Stimulated activated naive B cell treated with anti-CD40 and anti-IgM and Interleukin-4, amounts not matched to agents 10 μg/mL and 1 μg/mL and 100 μg/mL, for 72 hours (primary cell): ENCODE measurements around the gene TMEM207.
"Not testable (repeated sequence)": the region's sequence is repeated elsewhere in the genome, so short reads cannot be mapped to it uniquely, and the experiment has no call there.

Source experiments
- ATAC-seq, 2 donors: fragments of 150-1000 bp; cut with Tn5 transposase; replicated peaks; 2 replicates each; pipeline ENCODE4 v1.10.0; 2021; ENCODE audit warnings: moderate library complexity in 1 of 2
- DNase-seq: peaks from one replicate; pipeline ENCODE4 v3.0.0; 2021
- H3K27ac Mint-ChIP-seq: one replicate; pipeline ENCODE4 v1.8.0; 2022; ENCODE audit warnings: mild to moderate bottlenecking, mixed read lengths
- H3K27me3 Mint-ChIP-seq, 2 donors: one replicate each; pipeline ENCODE4 v1.8.0; 2022; ENCODE audit warnings: mixed read lengths in 2 of 2
- H3K36me3 Mint-ChIP-seq, 2 donors: one replicate each; pipeline ENCODE4 v1.8.0; 2022; ENCODE audit warnings: mixed read lengths in 2 of 2, mild to moderate bottlenecking in 1 of 2
- H3K4me1 Mint-ChIP-seq, 2 donors: one replicate each; pipeline ENCODE4 v1.8.0; 2022; ENCODE audit warnings: mixed read lengths in 2 of 2, mild to moderate bottlenecking in 1 of 2
- H3K4me3 Mint-ChIP-seq, 2 donors: one replicate each; pipeline ENCODE4 v1.8.0; 2022; ENCODE audit warnings: mild to moderate bottlenecking in 2 of 2, mixed read lengths in 2 of 2, moderate library complexity in 1 of 2
- H3K9me3 Mint-ChIP-seq, 2 donors: one replicate each; pipeline ENCODE4 v1.8.0; 2022; ENCODE audit warnings: mixed read lengths in 2 of 2, mild to moderate bottlenecking in 1 of 2

The TMEM207 gene

DNA sequence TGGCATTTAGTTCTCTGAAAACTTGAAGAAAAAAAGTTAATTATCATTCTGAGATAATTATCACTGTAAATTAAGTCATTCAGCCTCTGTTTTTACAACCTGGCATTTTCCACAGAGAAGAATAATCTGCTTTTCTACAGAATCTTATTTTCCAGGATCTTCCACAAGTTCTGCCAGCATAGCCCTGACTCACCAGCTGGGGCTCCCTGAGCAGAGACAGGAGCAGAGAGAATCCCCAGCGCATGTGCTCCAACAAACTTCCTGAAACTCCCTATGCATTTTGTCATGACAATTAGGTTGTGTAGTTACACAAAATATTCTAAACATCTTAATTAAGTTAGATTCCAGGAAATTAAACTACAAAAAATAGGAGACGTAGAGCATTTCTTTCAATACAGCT is 32.1 kb upstream of the TMEM207 start:
- H3K4me1 Mint-ChIP-seq, result no peaks in the 10 kb centered on the region
- H3K36me3 Mint-ChIP-seq, result no peaks in the 10 kb centered on the region
- ATAC-seq, result no peak
- peaks cover 0 to 4% of the 10 kb centered on the region in 2 donors for H3K27me3 Mint-ChIP-seq
- no peak overlapping the region for H3K4me3 Mint-ChIP-seq
- H3K27ac Mint-ChIP-seq, result no peak overlapping the region
- no peak for DNase-seq
- no peaks in the 10 kb centered on the region for H3K9me3 Mint-ChIP-seq

DNA sequence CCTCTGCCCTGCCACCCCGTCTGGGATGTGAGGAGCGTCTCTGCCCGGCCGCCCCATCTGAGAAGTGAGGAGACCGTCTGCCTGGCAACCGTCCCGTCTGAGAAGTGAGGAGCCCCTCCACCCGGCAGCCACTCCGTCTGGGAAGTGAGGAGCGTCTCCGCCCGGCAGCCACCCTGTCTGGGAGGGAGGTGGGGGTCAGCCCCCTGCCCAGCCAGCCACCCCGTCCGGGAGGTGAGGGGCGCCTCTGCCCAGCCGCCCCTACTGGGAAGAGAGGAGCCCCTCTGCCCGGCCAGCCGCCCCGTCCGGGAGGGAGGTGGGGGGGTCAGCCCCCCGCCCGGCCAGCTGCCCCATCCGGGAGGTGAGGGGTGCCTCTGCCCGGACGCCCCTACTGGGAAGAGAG is 23.6 kb upstream of the TMEM207 start:
- H3K4me3 Mint-ChIP-seq, H3K9me3 Mint-ChIP-seq, DNase-seq, H3K27me3 Mint-ChIP-seq, H3K27ac Mint-ChIP-seq, H3K36me3 Mint-ChIP-seq, H3K4me1 Mint-ChIP-seq, ATAC-seq: not testable (repeated sequence)

DNA sequence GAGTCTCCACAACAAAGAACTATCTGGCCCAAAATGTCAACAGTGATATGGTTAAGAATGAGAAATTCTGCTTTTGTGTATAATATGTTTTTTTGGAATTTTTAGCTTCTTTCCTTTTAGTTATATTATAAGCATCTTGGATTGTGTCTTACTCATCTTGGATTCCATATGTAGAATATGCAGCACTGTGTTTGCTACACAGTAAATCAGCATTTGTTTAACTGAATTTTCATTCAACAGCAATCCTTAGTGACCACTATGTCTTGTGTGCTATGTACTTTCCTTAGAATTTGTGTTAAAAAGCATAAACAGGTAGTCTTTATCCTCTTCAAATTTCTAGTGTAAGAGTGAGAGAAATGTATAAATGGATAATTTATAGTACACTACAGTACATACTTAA is 18.2 kb upstream of the TMEM207 start:
- Mint-ChIP-seq H3K4me1 (no peaks in the 10 kb centered on the region), H3K4me3 (no peak overlapping the region), H3K9me3 (peaks cover 7 to 9% of the 10 kb centered on the region in 2 donors), H3K27me3 (peaks cover 5 to 11% of the 10 kb centered on the region in 2 donors), H3K36me3 (no peaks in the 10 kb centered on the region), H3K27ac (no peak overlapping the region)
- DNase-seq, result no peak
- no peak for ATAC-seq

DNA sequence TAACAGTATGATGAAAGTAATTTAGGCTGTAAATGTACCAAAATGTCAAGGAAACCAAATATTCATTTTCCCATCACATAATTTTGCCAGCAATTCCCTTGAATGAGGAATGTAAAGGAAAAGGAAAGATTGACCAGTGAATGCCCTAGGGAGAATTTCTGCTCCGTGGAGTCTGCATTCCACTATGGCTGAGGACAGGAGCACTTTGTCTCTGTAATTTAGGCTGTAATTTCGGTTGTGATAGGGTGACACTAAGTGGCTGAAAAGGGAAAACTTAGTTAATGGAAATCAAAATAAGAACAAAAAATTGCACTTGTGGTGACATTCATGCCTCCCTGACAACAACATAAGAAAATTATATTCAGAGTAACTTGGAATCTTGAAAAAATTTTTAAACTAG is 8.3 kb upstream of the TMEM207 start:
- no peak for ATAC-seq
- no peak for DNase-seq
- Mint-ChIP-seq H3K36me3 (no peaks in the 10 kb centered on the region), H3K9me3 (no peaks in the 10 kb centered on the region), H3K27me3 (peaks cover 4 to 8% of the 10 kb centered on the region in 2 donors), H3K4me3 (no peak overlapping the region), H3K27ac (no peak overlapping the region), H3K4me1 (no peaks in the 10 kb centered on the region)

DNA sequence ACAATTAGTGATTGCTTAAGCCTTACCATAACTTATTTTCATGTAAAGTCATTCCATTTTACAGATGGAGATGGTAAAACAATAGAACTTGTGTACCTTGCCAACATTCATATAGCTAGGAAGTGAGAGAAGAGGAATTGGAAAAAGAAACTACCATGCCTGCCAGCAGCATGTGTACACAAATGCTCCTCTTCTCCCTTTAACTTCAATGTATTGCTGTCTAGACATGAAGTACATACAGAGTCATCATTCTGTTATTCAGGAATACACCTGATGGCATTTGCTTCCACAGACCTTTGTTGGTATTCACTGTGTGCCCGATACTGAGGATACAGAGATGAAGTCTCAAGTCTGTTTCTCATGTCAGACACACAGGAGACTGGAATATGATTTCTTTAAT is 7.1 kb upstream of the TMEM207 start:
- no peak for ATAC-seq
- peaks cover 4 to 8% of the 10 kb centered on the region in 2 donors for H3K27me3 Mint-ChIP-seq
- H3K4me1 Mint-ChIP-seq, result no peaks in the 10 kb centered on the region
- H3K4me3 Mint-ChIP-seq, result no peak overlapping the region
- no peak overlapping the region for H3K27ac Mint-ChIP-seq
- H3K9me3 Mint-ChIP-seq, result no peaks in the 10 kb centered on the region
- H3K36me3 Mint-ChIP-seq, result no peaks in the 10 kb centered on the region
- no peak for DNase-seq

DNA sequence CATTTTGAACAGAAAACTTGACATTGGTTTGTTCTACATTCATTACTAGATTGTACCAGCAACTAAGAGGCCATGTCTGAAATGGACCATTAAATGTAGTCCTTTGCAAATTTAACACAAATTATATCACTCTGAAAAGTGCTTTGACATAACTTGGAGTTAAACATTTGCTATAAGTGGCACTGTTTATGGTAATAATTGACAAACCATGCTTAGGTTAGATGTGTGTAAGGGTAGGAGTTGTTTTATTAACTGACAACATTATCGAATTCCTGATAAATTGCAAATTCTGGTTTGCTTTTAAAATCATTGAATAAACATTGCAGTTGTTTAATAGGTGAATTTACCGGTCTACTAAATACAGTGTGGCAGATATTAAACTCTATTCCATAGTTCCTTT is 6.1 kb upstream of the TMEM207 start:
- ATAC-seq (no peak), DNase-seq (no peak)
- H3K9me3 Mint-ChIP-seq, result no peaks in the 10 kb centered on the region
- no peak overlapping the region for H3K27ac Mint-ChIP-seq
- H3K36me3 Mint-ChIP-seq, result no peaks in the 10 kb centered on the region
- no peak overlapping the region for H3K4me3 Mint-ChIP-seq
- no peaks in the 10 kb centered on the region for H3K4me1 Mint-ChIP-seq
- H3K27me3 Mint-ChIP-seq, result peaks cover 4 to 8% of the 10 kb centered on the region in 2 donors

DNA sequence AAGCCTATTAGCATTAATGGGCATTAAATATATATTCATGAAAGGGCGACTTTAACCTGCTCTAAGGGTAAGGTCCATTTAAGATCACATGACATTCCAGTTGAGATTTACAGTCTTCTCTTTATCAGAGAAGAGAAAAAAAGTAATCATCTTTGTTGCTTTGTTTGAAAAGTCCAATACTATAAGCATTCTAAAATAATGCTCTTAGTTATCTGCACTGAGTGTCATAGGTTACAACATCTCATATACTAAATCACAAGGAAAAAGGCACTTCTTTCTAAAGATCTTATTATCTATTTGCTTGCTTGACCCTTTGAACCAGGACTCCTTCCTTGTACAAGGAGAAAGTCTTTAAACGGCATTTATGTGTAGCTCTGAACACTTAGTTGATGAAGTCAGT is 1.4 kb downstream of the TMEM207 start:
- no peaks in the 10 kb centered on the region for H3K9me3 Mint-ChIP-seq

DNA sequence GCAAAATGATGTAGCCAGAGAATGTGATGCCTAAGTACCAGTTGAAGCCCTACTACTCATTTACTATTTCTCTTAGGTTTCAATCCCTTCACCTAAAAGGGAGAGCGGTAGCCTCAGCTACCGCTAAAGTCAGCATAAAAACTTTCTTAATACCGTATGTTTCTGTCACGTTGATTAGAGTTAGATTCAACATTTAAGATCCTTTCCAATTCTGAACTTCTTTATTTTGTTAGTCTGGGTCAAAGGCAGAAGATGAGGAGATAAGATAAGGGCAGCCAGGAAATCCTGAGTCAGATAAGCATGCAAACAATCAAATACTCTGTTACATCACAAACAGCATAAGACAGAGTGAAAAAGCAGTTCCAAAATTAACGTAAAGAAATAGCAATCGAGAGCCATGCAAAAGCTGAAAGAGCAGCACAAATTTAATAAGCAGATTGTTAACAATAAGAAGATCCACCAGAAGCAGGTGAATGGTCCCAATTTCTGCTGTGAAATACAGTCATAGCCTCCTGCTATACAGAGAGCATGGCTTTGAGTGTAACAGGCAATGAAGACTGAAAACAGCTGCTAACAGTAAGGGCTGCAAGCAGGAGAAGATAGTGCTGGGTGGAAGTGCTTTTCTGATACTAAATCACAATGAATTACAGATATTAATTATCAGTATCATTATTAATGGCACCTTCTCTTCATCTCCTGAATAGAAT is 3.0 kb downstream of the TMEM207 start:
- H3K36me3 Mint-ChIP-seq, result no peaks in the 10 kb centered on the region
- H3K4me3 Mint-ChIP-seq, result no peak overlapping the region
- no peak overlapping the region for H3K27ac Mint-ChIP-seq
- DNase-seq (no peak), ATAC-seq (no peak)
- H3K9me3 Mint-ChIP-seq, result no peaks in the 10 kb centered on the region
- H3K4me1 Mint-ChIP-seq, result no peaks in the 10 kb centered on the region
- H3K27me3 Mint-ChIP-seq, result peaks cover 0 to 8% of the 10 kb centered on the region in 2 donors

More for the DNA sequence above, 1.4 kb downstream of the TMEM207 start:
- Mint-ChIP-seq H3K4me3 (no peak overlapping the region), H3K4me1 (no peaks in the 10 kb centered on the region), H3K36me3 (no peaks in the 10 kb centered on the region), H3K27ac (no peak overlapping the region), H3K27me3 (peaks cover 0 to 8% of the 10 kb centered on the region in 2 donors)
- ATAC-seq (no peak), DNase-seq (no peak)

DNA sequence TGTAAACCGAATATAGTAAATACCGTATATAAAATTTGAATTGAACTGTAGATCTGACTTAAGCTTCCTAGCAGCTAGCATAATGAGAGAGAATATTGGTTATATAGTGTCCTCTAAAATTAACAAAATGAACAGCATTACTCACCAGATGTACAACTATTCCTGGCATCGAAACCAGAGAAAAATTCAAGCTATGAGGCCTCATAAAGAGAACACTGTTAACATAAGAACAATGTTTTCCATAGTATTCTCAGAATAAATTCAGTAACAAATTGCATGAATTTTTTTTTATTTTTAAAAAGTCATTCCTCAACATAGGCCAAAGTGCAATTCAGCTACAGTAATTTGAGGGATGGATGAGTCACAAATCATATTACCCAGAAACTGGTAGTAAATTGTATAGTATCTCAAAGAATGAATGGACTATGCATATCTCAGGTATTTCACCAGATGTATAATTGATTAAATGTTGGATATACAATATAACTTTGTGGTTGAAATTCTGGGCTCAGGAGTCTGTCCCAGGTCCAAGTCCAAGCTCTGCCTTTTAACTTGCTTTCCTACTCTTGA is 5.0 kb downstream of the TMEM207 start:
- no peaks in the 10 kb centered on the region for H3K36me3 Mint-ChIP-seq
- ATAC-seq (no peak), DNase-seq (no peak)
- H3K27me3 Mint-ChIP-seq, result peaks cover 0 to 8% of the 10 kb centered on the region in 2 donors
- no peaks in the 10 kb centered on the region for H3K9me3 Mint-ChIP-seq
- no peak overlapping the region for H3K27ac Mint-ChIP-seq
- no peaks in the 10 kb centered on the region for H3K4me1 Mint-ChIP-seq
- H3K4me3 Mint-ChIP-seq, result no peak overlapping the region

DNA sequence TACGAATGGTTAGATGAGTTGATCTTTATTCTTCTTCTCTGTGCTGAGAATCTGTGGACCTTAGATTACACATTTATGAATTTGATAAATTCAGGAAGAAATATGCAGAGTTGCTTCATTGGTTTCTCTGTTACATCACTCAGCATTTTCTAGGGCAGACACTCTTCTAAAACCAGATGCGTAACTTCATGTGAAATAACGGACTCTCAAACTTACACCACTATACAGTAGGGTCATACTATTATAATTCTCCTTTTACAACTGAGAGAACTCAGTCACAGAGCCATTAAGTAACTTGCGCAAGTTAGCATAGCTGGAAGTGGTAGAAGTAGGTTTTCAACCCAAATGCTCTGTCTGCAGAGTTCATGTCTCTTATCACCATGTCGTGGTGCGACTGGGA is 5.7 kb downstream of the TMEM207 start:
- no peak for DNase-seq
- Mint-ChIP-seq H3K27me3 (peaks cover 0 to 8% of the 10 kb centered on the region in 2 donors), H3K9me3 (no peaks in the 10 kb centered on the region), H3K36me3 (no peaks in the 10 kb centered on the region), H3K4me3 (no peak overlapping the region), H3K27ac (no peak overlapping the region), H3K4me1 (no peaks in the 10 kb centered on the region)
- ATAC-seq, result no peak

DNA sequence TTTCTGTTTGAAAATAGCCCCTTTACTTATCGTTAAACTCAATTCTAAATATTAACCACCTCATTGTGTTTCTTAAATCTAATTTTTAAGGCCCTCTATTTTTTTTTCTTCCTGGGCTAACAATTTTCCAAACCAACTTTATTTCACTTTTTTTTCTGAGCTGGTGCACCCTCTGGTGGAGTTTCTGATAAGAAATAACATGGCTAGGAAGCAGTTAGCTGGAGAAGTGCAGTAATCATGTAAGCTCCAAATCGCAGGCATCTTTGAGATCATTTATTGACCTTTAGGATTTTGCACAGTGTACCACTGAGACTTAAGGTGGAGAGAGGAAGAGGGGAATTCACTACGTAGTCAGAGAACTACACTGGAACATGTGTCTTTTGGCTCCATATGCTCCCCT is 6.4 kb downstream of the TMEM207 start:
- ATAC-seq, result no peak
- DNase-seq, result no peak

DNA sequence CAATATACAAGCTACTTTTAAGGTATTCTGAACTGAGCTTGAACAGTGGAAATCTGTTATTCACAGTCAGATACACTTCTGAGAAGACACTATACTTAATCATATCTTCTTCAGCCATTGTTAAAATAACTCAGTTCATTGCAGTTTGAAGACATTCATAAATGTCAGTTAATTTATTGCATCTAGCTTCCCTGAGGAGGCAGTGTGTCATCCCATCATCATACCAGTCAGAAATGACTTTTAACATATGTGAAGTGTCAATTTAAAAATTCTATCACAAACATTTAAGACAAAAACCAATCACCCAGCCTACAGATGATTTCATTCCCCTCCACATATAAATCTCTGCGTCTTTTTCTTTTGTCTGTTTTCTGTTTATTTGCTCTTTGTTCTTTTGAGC is 7.5 kb downstream of the TMEM207 start:
- no peak overlapping the region for H3K4me3 Mint-ChIP-seq
- no peaks in the 10 kb centered on the region for H3K4me1 Mint-ChIP-seq
- ATAC-seq (no peak), DNase-seq (no peak)
- no peak overlapping the region for H3K27ac Mint-ChIP-seq
- H3K27me3 Mint-ChIP-seq, result peaks cover 1 to 4% of the 10 kb centered on the region in 2 donors
- no peaks in the 10 kb centered on the region for H3K36me3 Mint-ChIP-seq
- H3K9me3 Mint-ChIP-seq, result no peaks in the 10 kb centered on the region

More for the DNA sequence above, 6.4 kb downstream of the TMEM207 start:
- Mint-ChIP-seq H3K4me3 (no peak overlapping the region), H3K4me1 (no peaks in the 10 kb centered on the region), H3K27me3 (peaks cover 0 to 4% of the 10 kb centered on the region in 2 donors), H3K27ac (no peak overlapping the region), H3K36me3 (no peaks in the 10 kb centered on the region), H3K9me3 (no peaks in the 10 kb centered on the region)

DNA sequence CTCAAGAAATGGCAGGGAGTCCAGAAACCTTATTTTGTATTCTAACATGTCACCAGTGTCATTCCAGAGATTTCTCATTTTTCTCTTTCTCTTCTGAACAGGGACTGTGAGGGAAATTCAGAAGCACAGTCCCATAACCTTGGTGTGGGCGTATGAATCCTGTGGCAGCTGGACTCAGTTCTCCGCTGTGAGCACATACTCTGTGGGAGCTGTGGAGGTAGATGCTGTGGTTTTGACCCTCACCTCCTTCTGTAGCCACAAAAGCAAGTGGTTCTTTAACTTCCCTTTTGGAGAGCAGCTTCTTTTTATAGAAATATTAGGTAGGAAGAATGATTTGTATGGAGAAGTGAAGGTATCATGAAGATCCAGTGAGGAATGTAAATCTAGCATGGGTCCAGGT is 13.4 kb downstream of the TMEM207 start:
- H3K27ac Mint-ChIP-seq, result no peak overlapping the region

DNA sequence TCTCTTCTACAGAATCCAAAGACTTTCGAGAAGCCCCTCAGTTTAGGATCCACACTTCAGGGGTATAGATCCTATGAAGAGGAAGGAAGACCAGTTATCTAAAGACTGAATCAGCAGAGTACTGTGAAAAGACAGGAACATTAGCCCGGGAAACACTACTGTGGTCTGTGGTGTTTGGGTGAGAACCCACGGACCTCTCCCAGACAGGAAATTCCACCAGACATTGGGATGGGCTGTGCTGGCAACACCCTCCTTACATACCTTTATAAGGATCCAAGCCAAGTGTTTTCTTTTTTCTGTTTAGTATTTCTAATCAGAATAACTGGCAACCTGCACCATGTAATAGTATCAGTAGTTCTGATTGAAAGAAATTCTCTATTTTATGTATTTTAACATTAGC is 14.1 kb downstream of the TMEM207 start:
- Mint-ChIP-seq H3K27ac (no peak overlapping the region), H3K4me1 (no peaks in the 10 kb centered on the region), H3K9me3 (peaks cover 0 to 4% of the 10 kb centered on the region in 2 donors), H3K36me3 (no peaks in the 10 kb centered on the region), H3K27me3 (peaks cover 9 to 12% of the 10 kb centered on the region in 2 donors), H3K4me3 (no peak overlapping the region)
- ATAC-seq, result no peak
- DNase-seq, result no peak

More for the DNA sequence above, 13.4 kb downstream of the TMEM207 start:
- H3K9me3 Mint-ChIP-seq, result peaks cover 0 to 4% of the 10 kb centered on the region in 2 donors
- peaks cover 9 to 12% of the 10 kb centered on the region in 2 donors for H3K27me3 Mint-ChIP-seq
- ATAC-seq (no peak), DNase-seq (no peak)
- no peaks in the 10 kb centered on the region for H3K4me1 Mint-ChIP-seq
- no peaks in the 10 kb centered on the region for H3K36me3 Mint-ChIP-seq
- no peak overlapping the region for H3K4me3 Mint-ChIP-seq

DNA sequence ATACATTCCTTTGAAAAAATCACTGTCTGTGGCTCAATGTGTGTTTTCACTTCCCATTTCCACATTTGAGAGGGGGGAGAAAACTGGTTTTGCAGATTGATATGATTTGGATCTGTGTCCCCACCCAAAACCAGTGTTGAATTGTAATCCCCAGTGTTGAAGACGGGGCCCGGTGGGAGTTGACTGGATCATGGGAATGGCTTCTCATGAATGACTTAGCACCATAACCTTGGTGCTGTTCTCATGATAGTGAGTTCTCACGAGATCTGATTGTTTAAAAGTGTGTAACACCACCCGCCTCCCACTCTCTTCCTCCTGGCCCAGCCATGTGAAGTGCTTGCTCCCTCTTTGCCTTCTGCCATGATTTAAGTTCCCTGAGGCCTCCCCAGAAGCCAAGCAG is 16.1 kb downstream of the TMEM207 start:
- ATAC-seq (no peak), DNase-seq (no peak)
- Mint-ChIP-seq H3K27ac (no peak overlapping the region), H3K36me3 (no peaks in the 10 kb centered on the region), H3K4me1 (no peaks in the 10 kb centered on the region), H3K27me3 (peaks cover 9 to 12% of the 10 kb centered on the region in 2 donors), H3K4me3 (no peak overlapping the region), H3K9me3 (peaks cover 0 to 4% of the 10 kb centered on the region in 2 donors)
